Ishikawa (cell line): Measurements from ENCODE around the gene CERS6.

Experiments used
- CEBPB ChIP-seq: IDR thresholded peaks from 2 replicates; pipeline ENCODE4 v1.6.1; 2012
- EGR1 ChIP-seq: IDR thresholded peaks from 2 replicates; pipeline ENCODE4 v1.6.1; 2012
- EP300 ChIP-seq: IDR thresholded peaks from 2 replicates; pipeline ENCODE4 v1.6.1; 2012; ENCODE audit warnings: borderline replicate concordance
- NFIC ChIP-seq: IDR thresholded peaks from 2 replicates; pipeline ENCODE4 v1.6.1; 2012
- TAF1 ChIP-seq: IDR thresholded peaks from 2 replicates; pipeline ENCODE4 v1.6.1; 2012; ENCODE audit warnings: low read depth, mild to moderate bottlenecking
- TEAD4 ChIP-seq: IDR thresholded peaks from 2 replicates; pipeline ENCODE4 v1.6.1; 2012
- YY1 ChIP-seq: IDR thresholded peaks from 2 replicates; pipeline ENCODE4 v1.6.1; 2012; ENCODE audit warnings: low read depth
- ZBTB7A ChIP-seq: IDR thresholded peaks from 2 replicates; pipeline ENCODE4 v1.6.1; 2012; ENCODE audit warnings: low read depth
- TF ChIP-seq, protein P1 (sequence below): IDR thresholded peaks from 2 replicates; pipeline ENCODE4 v1.6.1; 2012
- TF ChIP-seq, protein P2 (sequence below): IDR thresholded peaks from 2 replicates; pipeline ENCODE4 v1.6.1; 2012; ENCODE audit warnings: low read depth, mild to moderate bottlenecking
- TF ChIP-seq, protein P3 (sequence below): IDR thresholded peaks from 2 replicates; pipeline ENCODE4 v1.6.1; 2012

- TF ChIP-seq, protein P1, sequence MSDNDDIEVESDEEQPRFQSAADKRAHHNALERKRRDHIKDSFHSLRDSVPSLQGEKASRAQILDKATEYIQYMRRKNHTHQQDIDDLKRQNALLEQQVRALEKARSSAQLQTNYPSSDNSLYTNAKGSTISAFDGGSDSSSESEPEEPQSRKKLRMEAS = no peak
- TF ChIP-seq CEBPB = no peak
- TF ChIP-seq TEAD4 = no peak
- TF ChIP-seq TAF1 = no peak
- TF ChIP-seq YY1 = no peak
- TF ChIP-seq, protein P2, sequence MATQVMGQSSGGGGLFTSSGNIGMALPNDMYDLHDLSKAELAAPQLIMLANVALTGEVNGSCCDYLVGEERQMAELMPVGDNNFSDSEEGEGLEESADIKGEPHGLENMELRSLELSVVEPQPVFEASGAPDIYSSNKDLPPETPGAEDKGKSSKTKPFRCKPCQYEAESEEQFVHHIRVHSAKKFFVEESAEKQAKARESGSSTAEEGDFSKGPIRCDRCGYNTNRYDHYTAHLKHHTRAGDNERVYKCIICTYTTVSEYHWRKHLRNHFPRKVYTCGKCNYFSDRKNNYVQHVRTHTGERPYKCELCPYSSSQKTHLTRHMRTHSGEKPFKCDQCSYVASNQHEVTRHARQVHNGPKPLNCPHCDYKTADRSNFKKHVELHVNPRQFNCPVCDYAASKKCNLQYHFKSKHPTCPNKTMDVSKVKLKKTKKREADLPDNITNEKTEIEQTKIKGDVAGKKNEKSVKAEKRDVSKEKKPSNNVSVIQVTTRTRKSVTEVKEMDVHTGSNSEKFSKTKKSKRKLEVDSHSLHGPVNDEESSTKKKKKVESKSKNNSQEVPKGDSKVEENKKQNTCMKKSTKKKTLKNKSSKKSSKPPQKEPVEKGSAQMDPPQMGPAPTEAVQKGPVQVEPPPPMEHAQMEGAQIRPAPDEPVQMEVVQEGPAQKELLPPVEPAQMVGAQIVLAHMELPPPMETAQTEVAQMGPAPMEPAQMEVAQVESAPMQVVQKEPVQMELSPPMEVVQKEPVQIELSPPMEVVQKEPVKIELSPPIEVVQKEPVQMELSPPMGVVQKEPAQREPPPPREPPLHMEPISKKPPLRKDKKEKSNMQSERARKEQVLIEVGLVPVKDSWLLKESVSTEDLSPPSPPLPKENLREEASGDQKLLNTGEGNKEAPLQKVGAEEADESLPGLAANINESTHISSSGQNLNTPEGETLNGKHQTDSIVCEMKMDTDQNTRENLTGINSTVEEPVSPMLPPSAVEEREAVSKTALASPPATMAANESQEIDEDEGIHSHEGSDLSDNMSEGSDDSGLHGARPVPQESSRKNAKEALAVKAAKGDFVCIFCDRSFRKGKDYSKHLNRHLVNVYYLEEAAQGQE = no peak
- TF ChIP-seq EP300 = no peak
- no peak for TF ChIP-seq EGR1
- no peak for TF ChIP-seq ZBTB7A
- TF ChIP-seq, protein P3, sequence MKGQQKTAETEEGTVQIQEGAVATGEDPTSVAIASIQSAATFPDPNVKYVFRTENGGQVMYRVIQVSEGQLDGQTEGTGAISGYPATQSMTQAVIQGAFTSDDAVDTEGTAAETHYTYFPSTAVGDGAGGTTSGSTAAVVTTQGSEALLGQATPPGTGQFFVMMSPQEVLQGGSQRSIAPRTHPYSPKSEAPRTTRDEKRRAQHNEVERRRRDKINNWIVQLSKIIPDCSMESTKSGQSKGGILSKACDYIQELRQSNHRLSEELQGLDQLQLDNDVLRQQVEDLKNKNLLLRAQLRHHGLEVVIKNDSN = no peak
- TF ChIP-seq NFIC = no peak
These were observed 108.6 kb downstream of the CERS6 start for GRCh38 chr2:168564641-168565040.
